ENCODE results near the gene STK11IP.
A peak's percentile ranks its signal among the peaks of the same experiment; 100 is the strongest.

STK11IP gene

GRCh38 chr2:219552382-219553167, 45.1 kb upstream of the STK11IP start:
- peak; percentile 83 for ATAC-seq (ENCODE audit: low read depth)
- Histone ChIP-seq H3K36me3 (ENCODE audit: low read depth) (no peaks in the 10 kb centered on the region), H3K27me3 (ENCODE audit: insufficient read depth, poor library complexity, severe bottlenecking) (no peaks in the 10 kb centered on the region), H3K4me3 (ENCODE audit: severe bottlenecking) (peak overlapping the region; percentile 61), H3K4me1 (ENCODE audit: insufficient read depth, poor library complexity, severe bottlenecking) (no peaks in the 10 kb centered on the region), H3K27ac (ENCODE audit: poor library complexity, severe bottlenecking) (peak overlapping the region; percentile 12), H3K9me3 (ENCODE audit: severe bottlenecking) (no peaks in the 10 kb centered on the region)
- no peak for TF ChIP-seq CTCF (IDR thresholded peaks at IDR 0.05; ENCODE audit: poor library complexity, severe bottlenecking)
- DNase-seq (ENCODE audit: low spot score) = peak; percentile 87

GRCh38 chr2:219553168-219553417, 44.6 kb upstream of the STK11IP start:
- H3K9me3 ChIP-seq (ENCODE audit: severe bottlenecking) = no peaks in the 10 kb centered on the region
- DNase-seq (ENCODE audit: low spot score) (no peak), ATAC-seq (ENCODE audit: low read depth) (no peak)
- no peak overlapping the region for H3K27ac ChIP-seq (ENCODE audit: poor library complexity, severe bottlenecking)
- no peak for TF ChIP-seq CTCF (IDR thresholded peaks at IDR 0.05; ENCODE audit: poor library complexity, severe bottlenecking)
- peak overlapping the region; percentile 61 for H3K4me3 ChIP-seq (ENCODE audit: severe bottlenecking)
- H3K36me3 ChIP-seq (ENCODE audit: low read depth) = no peaks in the 10 kb centered on the region
- no peaks in the 10 kb centered on the region for H3K4me1 ChIP-seq (ENCODE audit: insufficient read depth, poor library complexity, severe bottlenecking)
- no peaks in the 10 kb centered on the region for H3K27me3 ChIP-seq (ENCODE audit: insufficient read depth, poor library complexity, severe bottlenecking)

- no peak overlapping the region for H3K4me3 ChIP-seq (ENCODE audit: severe bottlenecking)
- H3K9me3 ChIP-seq (ENCODE audit: severe bottlenecking) = no peaks in the 10 kb centered on the region
- no peaks in the 10 kb centered on the region for H3K27me3 ChIP-seq (ENCODE audit: insufficient read depth, poor library complexity, severe bottlenecking)
- no peaks in the 10 kb centered on the region for H3K4me1 ChIP-seq (ENCODE audit: insufficient read depth, poor library complexity, severe bottlenecking)
- ATAC-seq (ENCODE audit: low read depth) (no peak), DNase-seq (ENCODE audit: low spot score) (no peak)
- no peak overlapping the region for H3K27ac ChIP-seq (ENCODE audit: poor library complexity, severe bottlenecking)
- no peak for TF ChIP-seq CTCF (IDR thresholded peaks at IDR 0.05; ENCODE audit: poor library complexity, severe bottlenecking)
- no peaks in the 10 kb centered on the region for H3K36me3 ChIP-seq (ENCODE audit: low read depth)
Observed at GRCh38 chr2:219553463-219553963, 44.1 kb upstream of the STK11IP start.

- ATAC-seq (ENCODE audit: low read depth) (no peak), DNase-seq (ENCODE audit: low spot score) (no peak)
- no peaks in the 10 kb centered on the region for H3K9me3 ChIP-seq (ENCODE audit: severe bottlenecking)
- no peaks in the 10 kb centered on the region for H3K27me3 ChIP-seq (ENCODE audit: insufficient read depth, poor library complexity, severe bottlenecking)
- no peak overlapping the region for H3K4me3 ChIP-seq (ENCODE audit: severe bottlenecking)
- no peaks in the 10 kb centered on the region for H3K36me3 ChIP-seq (ENCODE audit: low read depth)
- no peak for TF ChIP-seq CTCF (IDR thresholded peaks at IDR 0.05; ENCODE audit: poor library complexity, severe bottlenecking)
- H3K27ac ChIP-seq (ENCODE audit: poor library complexity, severe bottlenecking) = no peak overlapping the region
- no peaks in the 10 kb centered on the region for H3K4me1 ChIP-seq (ENCODE audit: insufficient read depth, poor library complexity, severe bottlenecking)
Observed at GRCh38 chr2:219554350-219554749, 43.3 kb upstream of the STK11IP start.

- Histone ChIP-seq H3K4me3 (ENCODE audit: severe bottlenecking) (no peak overlapping the region), H3K36me3 (ENCODE audit: low read depth) (no peaks in the 10 kb centered on the region), H3K27ac (ENCODE audit: poor library complexity, severe bottlenecking) (no peak overlapping the region), H3K9me3 (ENCODE audit: severe bottlenecking) (no peaks in the 10 kb centered on the region), H3K4me1 (ENCODE audit: insufficient read depth, poor library complexity, severe bottlenecking) (no peaks in the 10 kb centered on the region), H3K27me3 (ENCODE audit: insufficient read depth, poor library complexity, severe bottlenecking) (no peaks in the 10 kb centered on the region)
- ATAC-seq (ENCODE audit: low read depth) = no peak
- TF ChIP-seq CTCF (IDR thresholded peaks at IDR 0.05; ENCODE audit: poor library complexity, severe bottlenecking) = no peak
- no peak for DNase-seq (ENCODE audit: low spot score)
Observed at GRCh38 chr2:219555956-219556355, 41.7 kb upstream of the STK11IP start.
